ENCODE data around the gene TLDC2. TPM values are rescaled to one million over a fixed set of nuclear protein-coding genes. Genes with fewer than 3 reads are reported as not detected.

Gene TLDC2
- total RNA-seq, 1 experiment from 2014 or later, result 0.17 TPM

DNA sequence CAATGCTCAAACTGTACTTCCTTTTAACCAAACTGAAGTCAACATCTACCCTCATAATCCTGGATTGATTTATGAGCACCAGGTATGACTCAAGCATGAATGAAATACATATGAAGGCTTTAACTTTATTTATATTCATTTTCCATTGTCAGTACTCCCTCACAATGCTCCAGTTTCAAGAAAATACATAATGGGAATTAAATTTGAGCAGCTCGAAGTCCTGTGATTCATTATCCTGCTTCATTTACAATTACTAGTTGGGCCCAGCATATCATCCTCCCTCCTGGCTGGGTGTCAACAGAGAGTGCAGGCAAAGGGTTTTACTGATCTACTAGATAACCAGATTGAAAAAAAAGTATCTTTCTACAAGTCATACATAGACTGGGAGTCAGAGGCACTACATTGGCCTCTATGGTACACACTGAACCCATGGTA lies 65.5 kb downstream of the TLDC2 start:
- peak overlapping the region; percentile 75 for H3K27ac Mint-ChIP-seq
- TF ChIP-seq KAT7 (CRISPR knock-in tag; IDR thresholded peaks at IDR 0.05; ENCODE audit: borderline replicate concordance) (no peak), MLX (CRISPR knock-in tag; IDR thresholded peaks at IDR 0.05) (no peak), ZNF232 (CRISPR knock-in tag; IDR thresholded peaks at IDR 0.05) (no peak), NR3C1 (CRISPR knock-in tag; conservative IDR thresholded peaks at IDR 0.05; ENCODE audit: low read depth) (no peak), ZNF121 (CRISPR knock-in tag; IDR thresholded peaks at IDR 0.05) (no peak)
- TF ChIP-seq, protein P1, sequence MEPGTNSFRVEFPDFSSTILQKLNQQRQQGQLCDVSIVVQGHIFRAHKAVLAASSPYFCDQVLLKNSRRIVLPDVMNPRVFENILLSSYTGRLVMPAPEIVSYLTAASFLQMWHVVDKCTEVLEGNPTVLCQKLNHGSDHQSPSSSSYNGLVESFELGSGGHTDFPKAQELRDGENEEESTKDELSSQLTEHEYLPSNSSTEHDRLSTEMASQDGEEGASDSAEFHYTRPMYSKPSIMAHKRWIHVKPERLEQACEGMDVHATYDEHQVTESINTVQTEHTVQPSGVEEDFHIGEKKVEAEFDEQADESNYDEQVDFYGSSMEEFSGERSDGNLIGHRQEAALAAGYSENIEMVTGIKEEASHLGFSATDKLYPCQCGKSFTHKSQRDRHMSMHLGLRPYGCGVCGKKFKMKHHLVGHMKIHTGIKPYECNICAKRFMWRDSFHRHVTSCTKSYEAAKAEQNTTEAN (CRISPR knock-in tag; IDR thresholded peaks at IDR 0.05), result no peak
- ChIA-PET POLR2A (no interaction called here), CTCF (interaction anchor here (1.5 kb wide), 1 partner anchor 22 kb away, joined by 5 read pairs; no protein-coding TSS in a partner anchor)
- no peaks in the 10 kb centered on the region for H3K9me3 Mint-ChIP-seq
- DNase-seq (ENCODE audit: low spot score) (no peak), ATAC-seq (no peak)
- H3K36me3 Mint-ChIP-seq, result peaks cover 28% of the 10 kb centered on the region
- peaks cover 13% of the 10 kb centered on the region for H3K4me1 Mint-ChIP-seq
- H3K27me3 Mint-ChIP-seq (ENCODE audit: low read depth), result no peaks in the 10 kb centered on the region
- no peak overlapping the region for H3K4me3 Mint-ChIP-seq

Other genes starting within 250 kb of the TLDC2 start
- gene SLA2, start 229.9 kb upstream of the TLDC2 start, total RNA-seq (2021), result 0.11 to 0.23 TPM (median 0.17 TPM) in 3 replicates
- gene NDRG3, start 130.0 kb upstream of the TLDC2 start, total RNA-seq (2021), result 26.0 to 27.0 TPM (median 26.3 TPM) in 3 replicates
- gene DSN1, start 102.4 kb upstream of the TLDC2 start, total RNA-seq (2021), result 26.0 to 27.0 TPM (median 26.9 TPM) in 3 replicates
- 31.0 to 34.9 TPM (median 34.2 TPM) in 3 replicates for gene SAMHD1, start 75.6 kb downstream of the TLDC2 start, total RNA-seq (2021)
- 10.5 to 13.2 TPM (median 11.1 TPM) in 3 replicates for gene RBL1, start 219.9 kb downstream of the TLDC2 start, total RNA-seq (2021)

Data from WTC11 (cell line).